ENCODE measurements around the gene LRRC36.

LRRC36 gene

GRCh38 chr16:67405336-67405735 lies 78.7 kb downstream of the LRRC36 start:
- H3K9me2 ChIP-seq (replicated peaks; ENCODE audit: insufficient read depth, low read length): no peaks in the 10 kb centered on the region
- no peaks in the 10 kb centered on the region for H3K79me2 ChIP-seq (ENCODE audit: low read length)
- H3F3A ChIP-seq (ENCODE audit: insufficient read depth, low read length): no peaks in the 10 kb centered on the region
- TF ChIP-seq EZH2phosphoT487 (IDR thresholded peaks at IDR 0.05; ENCODE audit: low read length) (no peak), CTCF (IDR thresholded peaks at IDR 0.05; ENCODE audit: low read length) (no peak), EZH2 (optimal IDR thresholded peaks at IDR 0.05; ENCODE audit: low read depth, low read length) (no peak)
- peaks cover 6% of the 10 kb centered on the region for H3K4me1 ChIP-seq (ENCODE audit: low read length)
- no peaks in the 10 kb centered on the region for H4K20me1 ChIP-seq (ENCODE audit: insufficient read depth, low read length)
- H3K9ac ChIP-seq (ENCODE audit: low read length): no peak overlapping the region
- no peak overlapping the region for H2AFZ ChIP-seq (ENCODE audit: low read length)
- H3K4me3 ChIP-seq (ENCODE audit: low read length): no peak overlapping the region
- H3K9me3 ChIP-seq (replicated peaks; ENCODE audit: insufficient read depth, low read length): no peaks in the 10 kb centered on the region
- H3K36me3 ChIP-seq (replicated peaks; ENCODE audit: insufficient read depth, low read length): no peaks in the 10 kb centered on the region
- no peaks in the 10 kb centered on the region for H3K27me3 ChIP-seq (replicated peaks; ENCODE audit: insufficient read depth, low read length)
- H3K4me2 ChIP-seq (ENCODE audit: low read depth, low read length): no peak overlapping the region
- no peak for DNase-seq
- H3K27ac ChIP-seq (ENCODE audit: low read length): no peak overlapping the region

- H4K20me1 ChIP-seq (ENCODE audit: insufficient read depth, low read length): no peaks in the 10 kb centered on the region
- no peak overlapping the region for H3K9ac ChIP-seq (ENCODE audit: low read length)
Observed at GRCh38 chr16:67406111-67406971, 79.7 kb downstream of the LRRC36 start.

GRCh38 chr16:67407176-67407787 lies 80.7 kb downstream of the LRRC36 start:
- Histone ChIP-seq H3K79me2 (ENCODE audit: low read length) (no peaks in the 10 kb centered on the region), H3K9me3 (replicated peaks; ENCODE audit: insufficient read depth, low read length) (no peaks in the 10 kb centered on the region), H3F3A (ENCODE audit: insufficient read depth, low read length) (no peaks in the 10 kb centered on the region), H2AFZ (ENCODE audit: low read length) (no peak overlapping the region), H3K27ac (ENCODE audit: low read length) (no peak overlapping the region), H3K27me3 (replicated peaks; ENCODE audit: insufficient read depth, low read length) (0 out of 2 replicates have a peak, but pooled peaks cover 6% of the 10 kb centered on the region), H3K36me3 (replicated peaks; ENCODE audit: insufficient read depth, low read length) (no peaks in the 10 kb centered on the region), H3K9me2 (replicated peaks; ENCODE audit: insufficient read depth, low read length) (no peaks in the 10 kb centered on the region), H3K4me2 (ENCODE audit: low read depth, low read length) (no peak overlapping the region), H3K4me3 (ENCODE audit: low read length) (no peak overlapping the region), H3K4me1 (ENCODE audit: low read length) (0 out of 2 replicates have a peak, but pooled peaks cover under 1% of the 10 kb centered on the region), H3K9ac (ENCODE audit: low read length) (no peak overlapping the region), H4K20me1 (ENCODE audit: insufficient read depth, low read length) (no peaks in the 10 kb centered on the region)
- DNase-seq: no peak
- TF ChIP-seq EZH2 (optimal IDR thresholded peaks at IDR 0.05; ENCODE audit: low read depth, low read length): no peak
- TF ChIP-seq EZH2phosphoT487 (IDR thresholded peaks at IDR 0.05; ENCODE audit: low read length): no peak
- TF ChIP-seq CTCF (IDR thresholded peaks at IDR 0.05; ENCODE audit: low read length): no peak

More at GRCh38 chr16:67406111-67406971, 79.7 kb downstream of the LRRC36 start:
- DNase-seq: no peak
- H3K27me3 ChIP-seq (replicated peaks; ENCODE audit: insufficient read depth, low read length): 0 out of 2 replicates have a peak, but pooled peaks cover 4% of the 10 kb centered on the region
- no peaks in the 10 kb centered on the region for H3K9me2 ChIP-seq (replicated peaks; ENCODE audit: insufficient read depth, low read length)
- H3K4me2 ChIP-seq (ENCODE audit: low read depth, low read length): no peak overlapping the region
- H2AFZ ChIP-seq (ENCODE audit: low read length): no peak overlapping the region
- H3K4me3 ChIP-seq (ENCODE audit: low read length): no peak overlapping the region
- no peaks in the 10 kb centered on the region for H3K9me3 ChIP-seq (replicated peaks; ENCODE audit: insufficient read depth, low read length)
- no peaks in the 10 kb centered on the region for H3K79me2 ChIP-seq (ENCODE audit: low read length)
- peaks cover 2% of the 10 kb centered on the region for H3K4me1 ChIP-seq (ENCODE audit: low read length)
- H3K36me3 ChIP-seq (replicated peaks; ENCODE audit: insufficient read depth, low read length): no peaks in the 10 kb centered on the region
- H3F3A ChIP-seq (ENCODE audit: insufficient read depth, low read length): no peaks in the 10 kb centered on the region
- H3K27ac ChIP-seq (ENCODE audit: low read length): no peak overlapping the region
- TF ChIP-seq CTCF (IDR thresholded peaks at IDR 0.05; ENCODE audit: low read length): no peak
- TF ChIP-seq EZH2phosphoT487 (IDR thresholded peaks at IDR 0.05; ENCODE audit: low read length): no peak
- no peak for TF ChIP-seq EZH2 (optimal IDR thresholded peaks at IDR 0.05; ENCODE audit: low read depth, low read length)
